Choroid plexus epithelial cell (primary cell): Measurements from ENCODE around the gene TXLNB.

ENCODE experiments used
- DNase-seq: peaks from one replicate; pipeline ENCODE4 v3.0.0-alpha.2; 2010; ENCODE audit warnings: low read depth
- H3K4me3 ChIP-seq: 2 replicates; pipeline ENCODE4 v1.5.1; 2011; ENCODE audit warnings: low read depth, mild to moderate bottlenecking, control low read depth, low read length, moderate library complexity
- CTCF ChIP-seq: conservative IDR thresholded peaks from 2 replicates; pipeline ENCODE4 v1.5.1; 2011; ENCODE audit warnings: low read depth, mild to moderate bottlenecking, control low read depth, inconsistent platforms, low read length, moderate library complexity

Gene TXLNB

GRCh38 chr6:139313784-139314545 is 22.2 kb upstream of the TXLNB start:
- DNase-seq = no peak

GRCh38 chr6:139313229-139313628 is 21.4 kb upstream of the TXLNB start:
- DNase-seq = no peak
- no peak overlapping the region for H3K4me3 ChIP-seq
- TF ChIP-seq CTCF = no peak

More at GRCh38 chr6:139313784-139314545, 22.2 kb upstream of the TXLNB start:
- no peak for TF ChIP-seq CTCF
- no peak overlapping the region for H3K4me3 ChIP-seq

GRCh38 chr6:139311831-139312230 is 20.0 kb upstream of the TXLNB start:
- no peak overlapping the region for H3K4me3 ChIP-seq
- no peak for TF ChIP-seq CTCF
- DNase-seq = peak; percentile 37

GRCh38 chr6:139308936-139309603 is 17.3 kb upstream of the TXLNB start:
- no peak overlapping the region for H3K4me3 ChIP-seq
- DNase-seq = peak; percentile 88
- TF ChIP-seq CTCF = peak; percentile 20

- no peak for TF ChIP-seq CTCF
- DNase-seq = peak; percentile 37
- no peak overlapping the region for H3K4me3 ChIP-seq
These were observed 16.6 kb upstream of the TXLNB start for GRCh38 chr6:139308286-139308916.

GRCh38 chr6:139306291-139306981 is 14.6 kb upstream of the TXLNB start:
- TF ChIP-seq CTCF = no peak
- DNase-seq = no peak
- H3K4me3 ChIP-seq = no peak overlapping the region
